ENCODE data around the gene TNFAIP1. TPM values are rescaled to one million over a fixed set of nuclear protein-coding genes. Genes with fewer than 3 reads are reported as not detected.
A peak's percentile ranks its signal among the peaks of the same experiment; 100 is the strongest.

Gene TNFAIP1
- total RNA-seq, 1 experiment from 2014 or later: 33.4 TPM

- H3K4me1 ChIP-seq (ENCODE audit: control insufficient read depth in 1 of 2, insufficient read depth in 2 of 2, low read length in 2 of 2): peaks cover 11 to 20% of the 10 kb centered on the region in 2 experiments; a peak in 3 of 4 replicates
- RAD21 ChIA-PET (ENCODE audit: low non-redundant PET in 1 of 2, low total read pairs in 2 of 2, uncharacterized antibody in 2 of 2, unreplicated experiment in 2 of 2): no interaction called here
- H3K27me3 ChIP-seq (ENCODE audit: insufficient read depth, low read length): no peaks in the 10 kb centered on the region
- no peak overlapping the region for H3K4me3 ChIP-seq (replicated peaks in 1 of 2; ENCODE audit: low read depth in 1 of 2, low read length in 2 of 2)
- H3K9me3 ChIP-seq (ENCODE audit: control insufficient read depth in 1 of 2, insufficient read depth in 1 of 2, low read depth in 1 of 2, low read length in 2 of 2): no peaks in the 10 kb centered on the region
- TF ChIP-seq EGR1 (IDR thresholded peaks at IDR 0.05; ENCODE audit: low read depth) (no peak), SIN3A (IDR thresholded peaks at IDR 0.05; ENCODE audit: low read depth) (no peak), MAX (IDR thresholded peaks at IDR 0.05) (no peak), TCF7L2 (IDR thresholded peaks at IDR 0.05; ENCODE audit: borderline replicate concordance, extremely low read depth, insufficient read depth, insufficient read length) (no peak), RAD21 (IDR thresholded peaks at IDR 0.05; ENCODE audit: low read depth) (no peak), ATF3 (IDR thresholded peaks at IDR 0.05) (no peak), CBX3 (IDR thresholded peaks at IDR 0.05; ENCODE audit: low read depth) (no peak)
- no peak for DNase-seq (ENCODE audit: low read depth, low spot score)
- POLR2A ChIA-PET: interaction anchor here (1.0 kb wide), 1 partner anchor 11 kb away, joined by 3 read pairs; the partner anchor contains the start of gene POLDIP2
- H2AFZ ChIP-seq (ENCODE audit: low read depth, low read length, poor library complexity, severe bottlenecking): no peak overlapping the region
- no peak for ATAC-seq
- H4K20me1 ChIP-seq (ENCODE audit: insufficient read depth): no peaks in the 10 kb centered on the region
- H3K4me2 ChIP-seq (ENCODE audit: low read length): no peak overlapping the region
- no peak overlapping the region for H3K9ac ChIP-seq (ENCODE audit: low read length)
- H3K36me3 ChIP-seq (ENCODE audit: control insufficient read depth in 1 of 2, insufficient read depth in 2 of 2, low read length in 2 of 2): no peaks in the 10 kb centered on the region
- H3K27ac ChIP-seq (ENCODE audit: low read depth, low read length): no peak overlapping the region
- intact Hi-C loops (cut with micrococcal nuclease): no loop called here
- no peaks in the 10 kb centered on the region for H3K79me2 ChIP-seq (ENCODE audit: insufficient read depth, low read length)
- no peaks in the 10 kb centered on the region for H3K9me2 ChIP-seq (ENCODE audit: insufficient read depth)
- CTCF ChIA-PET: no interaction called here
- BruUV-seq (replicated peaks): no TSS peak
Measured at GRCh38 chr17:28368915-28369683, 33.5 kb downstream of the TNFAIP1 start.

- ChIA-PET CTCF (no interaction called here), POLR2A (interaction anchor here (1.2 kb wide), 1 partner anchor 12 kb away, joined by 6 read pairs; the partner anchor contains the start of gene POLDIP2), RAD21 (ENCODE audit: low non-redundant PET in 1 of 2, low total read pairs in 2 of 2, uncharacterized antibody in 2 of 2, unreplicated experiment in 2 of 2) (no interaction called here)
- H3K9me2 ChIP-seq (ENCODE audit: insufficient read depth): no peaks in the 10 kb centered on the region
- H3K9me3 ChIP-seq (ENCODE audit: control insufficient read depth in 1 of 2, insufficient read depth in 1 of 2, low read depth in 1 of 2, low read length in 2 of 2): no peaks in the 10 kb centered on the region
- ATAC-seq (no peak), DNase-seq (ENCODE audit: low read depth, low spot score) (no peak)
- no peaks in the 10 kb centered on the region for H4K20me1 ChIP-seq (ENCODE audit: insufficient read depth)
- H3K36me3 ChIP-seq (ENCODE audit: control insufficient read depth in 1 of 2, insufficient read depth in 2 of 2, low read length in 2 of 2): no peaks in the 10 kb centered on the region
- H3K27ac ChIP-seq (ENCODE audit: low read depth, low read length): no peak overlapping the region
- H2AFZ ChIP-seq (ENCODE audit: low read depth, low read length, poor library complexity, severe bottlenecking): no peak overlapping the region
- BruUV-seq (replicated peaks): no TSS peak
- intact Hi-C loops (cut with micrococcal nuclease): loop anchor here (10.0 kb wide), 2 partner anchors 55 to 75 kb away; partner anchors contain the start of gene TMEM97
- H3K4me3 ChIP-seq (replicated peaks in 1 of 2; ENCODE audit: low read depth in 1 of 2, low read length in 2 of 2): no peak overlapping the region
- H3K79me2 ChIP-seq (ENCODE audit: insufficient read depth, low read length): no peaks in the 10 kb centered on the region
- no peak overlapping the region for H3K9ac ChIP-seq (ENCODE audit: low read length)
- H3K27me3 ChIP-seq (ENCODE audit: insufficient read depth, low read length): no peaks in the 10 kb centered on the region
- H3K4me2 ChIP-seq (ENCODE audit: low read length): 0 out of 2 replicates have a peak overlapping the region, but pooled peaks have one; percentile 12
- H3K4me1 ChIP-seq (ENCODE audit: control insufficient read depth in 1 of 2, insufficient read depth in 2 of 2, low read length in 2 of 2): peaks cover 11 to 20% of the 10 kb centered on the region in 2 experiments; a peak in 3 of 4 replicates
- TF ChIP-seq YY1 (IDR thresholded peaks at IDR 0.05; ENCODE audit: extremely low read depth, insufficient replicate concordance, low read depth, low read length): no peak
- TF ChIP-seq ZNF274 (IDR thresholded peaks at IDR 0.05; ENCODE audit: low read depth, low read length): no peak
- no peak for TF ChIP-seq RAD21 (IDR thresholded peaks at IDR 0.05; ENCODE audit: low read depth)
- TF ChIP-seq SRF (IDR thresholded peaks at IDR 0.05; ENCODE audit: low read depth): no peak
- no peak for TF ChIP-seq EZH2 (IDR thresholded peaks at IDR 0.05)
- TF ChIP-seq REST (IDR thresholded peaks at IDR 0.05; ENCODE audit: low read depth): no peak
- TF ChIP-seq SIN3A (IDR thresholded peaks at IDR 0.05; ENCODE audit: low read depth): no peak
- no peak for TF ChIP-seq CTCF (IDR thresholded peaks at IDR 0.05 in 2 of 3, conservative IDR thresholded peaks at IDR 0.05 in 1 of 3; ENCODE audit: borderline replicate concordance in 1 of 3, insufficient read depth in 1 of 3, low read depth in 2 of 3, low read length in 2 of 3)
Measured at GRCh38 chr17:28369684-28370034, 34.1 kb downstream of the TNFAIP1 start.

All from HCT116 (cell line).